HG02973 (cell line): ENCODE measurements around the gene RABGAP1L.
"Not testable (repeated sequence)": the region's sequence is repeated elsewhere in the genome, so short reads cannot be mapped to it uniquely, and the experiment has no call there.

ENCODE experiments used
- ATAC-seq: cut with Tn5 transposase; IDR thresholded peaks from one replicate; pipeline ENCODE4 v1.9.1; 2021; ENCODE audit warnings: moderate library complexity; ENCODE audit not compliant: unreplicated experiment

The RABGAP1L gene

GRCh38 chr1:174153085-174153824 lies 6.1 kb upstream of the RABGAP1L start:
- ATAC-seq = peak; percentile 45

- no peak for ATAC-seq
These were observed 5.6 kb upstream of the RABGAP1L start for GRCh38 chr1:174153825-174154107.

GRCh38 chr1:174156437-174156836 lies 2.9 kb upstream of the RABGAP1L start:
- ATAC-seq = no peak

GRCh38 chr1:174157157-174157806 lies 2.0 kb upstream of the RABGAP1L start:
- ATAC-seq = peak; percentile 43

GRCh38 chr1:174158767-174159251 lies 511 bp upstream of the RABGAP1L start:
- ATAC-seq = peak; percentile 1

GRCh38 chr1:174160109-174160473 lies 771 bp downstream of the RABGAP1L start:
- ATAC-seq = peak; percentile 4

GRCh38 chr1:174160603-174161002 lies 1.3 kb downstream of the RABGAP1L start:
- no peak for ATAC-seq

- ATAC-seq = no peak
These were observed 2.5 kb downstream of the RABGAP1L start for GRCh38 chr1:174161813-174162212.

GRCh38 chr1:174164826-174165225 lies 5.5 kb downstream of the RABGAP1L start:
- no peak for ATAC-seq

GRCh38 chr1:174165471-174166137 lies 6.3 kb downstream of the RABGAP1L start:
- no peak for ATAC-seq

GRCh38 chr1:174166530-174167264 lies 7.4 kb downstream of the RABGAP1L start:
- peak; percentile 17 for ATAC-seq

- ATAC-seq = peak; percentile 27
These were observed 8.0 kb downstream of the RABGAP1L start for GRCh38 chr1:174167265-174167803.

- no peak for ATAC-seq
These were observed 10.0 kb downstream of the RABGAP1L start for GRCh38 chr1:174169342-174169741.

GRCh38 chr1:174171073-174171472 lies 11.8 kb downstream of the RABGAP1L start:
- ATAC-seq = no peak

GRCh38 chr1:174174461-174175329 lies 15.4 kb downstream of the RABGAP1L start:
- peak; percentile 49 for ATAC-seq

GRCh38 chr1:174178459-174178858 lies 19.1 kb downstream of the RABGAP1L start:
- not testable (repeated sequence) for ATAC-seq

GRCh38 chr1:174189428-174190062 lies 30.2 kb downstream of the RABGAP1L start:
- ATAC-seq = no peak

GRCh38 chr1:174190691-174191199 lies 31.4 kb downstream of the RABGAP1L start:
- no peak for ATAC-seq

GRCh38 chr1:174191349-174191862 lies 32.1 kb downstream of the RABGAP1L start:
- ATAC-seq = no peak
